IPS-20b (cell line): ENCODE results near the gene SMIM41.

Source experiments
- H3K27ac ChIP-seq: one replicate; pipeline ENCODE4 v1.5.1; 2013; ENCODE audit warnings: low read length
- H3K27me3 ChIP-seq: 2 replicates; pipeline ENCODE4 v1.6.1; 2013; ENCODE audit warnings: mild to moderate bottlenecking, low read length, inconsistent platforms; ENCODE audit not compliant: insufficient read depth
- H3K36me3 ChIP-seq: 2 replicates; pipeline ENCODE4 v1.6.1; 2013; ENCODE audit warnings: low read depth, mild to moderate bottlenecking, inconsistent platforms, low read length, moderate library complexity; ENCODE audit not compliant: insufficient read depth
- H3K4me1 ChIP-seq: 2 replicates; pipeline ENCODE4 v1.6.1; 2013; ENCODE audit warnings: mild to moderate bottlenecking, control low read depth, inconsistent platforms, low read length, moderate library complexity; ENCODE audit not compliant: insufficient read depth
- H3K4me3 ChIP-seq: 2 replicates; pipeline ENCODE4 v1.5.1; 2013; ENCODE audit warnings: mild to moderate bottlenecking, low read length, inconsistent platforms
- H3K9ac ChIP-seq: 2 replicates; pipeline ENCODE4 v1.6.1; 2013; ENCODE audit warnings: low read depth, mild to moderate bottlenecking, inconsistent platforms, low read length, moderate library complexity
- H3K9me3 ChIP-seq: 2 replicates; pipeline ENCODE4 v1.6.1; 2013; ENCODE audit warnings: mild to moderate bottlenecking, low read depth, low read length, inconsistent platforms; ENCODE audit not compliant: insufficient read depth

The SMIM41 gene

GRCh38 chr12:52148464-52149181 lies 69.1 kb downstream of the SMIM41 start:
- peaks cover 7% of the 10 kb centered on the region; the same call in 1 of the 2 replicates for H3K27me3 ChIP-seq
- peak overlapping the region; percentile 75; the same call in 1 of the 2 replicates for H3K9ac ChIP-seq
- no peaks in the 10 kb centered on the region for H3K36me3 ChIP-seq
- H3K9me3 ChIP-seq, result no peaks in the 10 kb centered on the region
- H3K4me1 ChIP-seq, result peaks cover 19% of the 10 kb centered on the region; the same call in 1 of the 2 replicates
- no peak overlapping the region for H3K4me3 ChIP-seq
- H3K27ac ChIP-seq, result peak overlapping the region; percentile 78

GRCh38 chr12:52149182-52149641 lies 69.7 kb downstream of the SMIM41 start:
- peak overlapping the region; percentile 78 for H3K27ac ChIP-seq
- no peaks in the 10 kb centered on the region for H3K36me3 ChIP-seq
- H3K9me3 ChIP-seq, result no peaks in the 10 kb centered on the region
- peaks cover 7% of the 10 kb centered on the region; the same call in 1 of the 2 replicates for H3K27me3 ChIP-seq
- H3K4me3 ChIP-seq, result no peak overlapping the region
- peaks cover 19% of the 10 kb centered on the region; the same call in 1 of the 2 replicates for H3K4me1 ChIP-seq
- H3K9ac ChIP-seq, result peak overlapping the region; percentile 75; the same call in 1 of the 2 replicates

GRCh38 chr12:52149651-52150241 lies 70.2 kb downstream of the SMIM41 start:
- Histone ChIP-seq H3K36me3 (no peaks in the 10 kb centered on the region), H3K9me3 (no peaks in the 10 kb centered on the region)

GRCh38 chr12:52151153-52151836 lies 71.8 kb downstream of the SMIM41 start:
- Histone ChIP-seq H3K9me3 (no peaks in the 10 kb centered on the region), H3K4me3 (no peak overlapping the region), H3K27me3 (peaks cover 7% of the 10 kb centered on the region; the same call in 1 of the 2 replicates), H3K27ac (no peak overlapping the region), H3K4me1 (peaks cover 15% of the 10 kb centered on the region), H3K36me3 (no peaks in the 10 kb centered on the region), H3K9ac (no peak overlapping the region)

More at GRCh38 chr12:52149651-52150241, 70.2 kb downstream of the SMIM41 start:
- Histone ChIP-seq H3K27ac (no peak overlapping the region), H3K4me3 (no peak overlapping the region), H3K9ac (no peak overlapping the region), H3K4me1 (peaks cover 19% of the 10 kb centered on the region; the same call in 1 of the 2 replicates), H3K27me3 (peaks cover 7% of the 10 kb centered on the region; the same call in 1 of the 2 replicates)

- Histone ChIP-seq H3K36me3 (no peaks in the 10 kb centered on the region), H3K4me3 (peak overlapping the region; percentile 38; the same call in 1 of the 2 replicates), H3K27ac (no peak overlapping the region), H3K9ac (no peak overlapping the region), H3K9me3 (no peaks in the 10 kb centered on the region), H3K27me3 (peaks cover 7% of the 10 kb centered on the region; the same call in 1 of the 2 replicates), H3K4me1 (peaks cover 15% of the 10 kb centered on the region)
These were observed 72.6 kb downstream of the SMIM41 start for GRCh38 chr12:52151837-52152783.

GRCh38 chr12:52152905-52153317 lies 73.4 kb downstream of the SMIM41 start:
- Histone ChIP-seq H3K9me3 (no peaks in the 10 kb centered on the region), H3K9ac (no peak overlapping the region)

GRCh38 chr12:52155048-52155868 lies 75.8 kb downstream of the SMIM41 start:
- Histone ChIP-seq H3K27ac (no peak overlapping the region), H3K9me3 (no peaks in the 10 kb centered on the region), H3K4me1 (no peaks in the 10 kb centered on the region; the same call in 1 of the 2 replicates), H3K27me3 (peaks cover 7% of the 10 kb centered on the region; the same call in 1 of the 2 replicates), H3K36me3 (no peaks in the 10 kb centered on the region), H3K9ac (no peak overlapping the region), H3K4me3 (no peak overlapping the region)

More at GRCh38 chr12:52152905-52153317, 73.4 kb downstream of the SMIM41 start:
- peaks cover 15% of the 10 kb centered on the region for H3K4me1 ChIP-seq
- no peak overlapping the region for H3K27ac ChIP-seq
- H3K4me3 ChIP-seq, result no peak overlapping the region
- H3K36me3 ChIP-seq, result no peaks in the 10 kb centered on the region
- H3K27me3 ChIP-seq, result peaks cover 7% of the 10 kb centered on the region; the same call in 1 of the 2 replicates

GRCh38 chr12:52156311-52156710 lies 76.8 kb downstream of the SMIM41 start:
- Histone ChIP-seq H3K4me1 (no peaks in the 10 kb centered on the region; the same call in 1 of the 2 replicates), H3K9ac (no peak overlapping the region), H3K27me3 (peaks cover 7% of the 10 kb centered on the region; the same call in 1 of the 2 replicates), H3K4me3 (no peak overlapping the region), H3K9me3 (no peaks in the 10 kb centered on the region), H3K36me3 (no peaks in the 10 kb centered on the region), H3K27ac (no peak overlapping the region)

- Histone ChIP-seq H3K27me3 (peaks cover 7% of the 10 kb centered on the region; the same call in 1 of the 2 replicates), H3K36me3 (no peaks in the 10 kb centered on the region), H3K9ac (no peak overlapping the region), H3K27ac (no peak overlapping the region), H3K9me3 (no peaks in the 10 kb centered on the region), H3K4me3 (no peak overlapping the region), H3K4me1 (no peaks in the 10 kb centered on the region; the same call in 1 of the 2 replicates)
These were observed 77.5 kb downstream of the SMIM41 start for GRCh38 chr12:52156757-52157565.
